ENCODE measurements around the gene CDK14. TPM values are rescaled to one million over a fixed set of nuclear protein-coding genes. Genes with fewer than 3 reads are reported as not detected.

CDK14 gene
- total RNA-seq, 1 donor from 2014 or later: 1.1 TPM

- no peak for ATAC-seq
Measured at GRCh38 chr7:91233212-91233611, 637.1 kb downstream of the CDK14 start.

GRCh38 chr7:91235211-91235832 lies 639.2 kb downstream of the CDK14 start:
- ATAC-seq: no peak

GRCh38 chr7:91239171-91239604 lies 643.1 kb downstream of the CDK14 start:
- ATAC-seq: no peak

GRCh38 chr7:91239772-91240171 lies 643.7 kb downstream of the CDK14 start:
- no peak for ATAC-seq

- peak; percentile 20 for ATAC-seq
Measured at GRCh38 chr7:91240376-91240941, 644.3 kb downstream of the CDK14 start.

GRCh38 chr7:91242097-91242844 lies 646.1 kb downstream of the CDK14 start:
- peak; percentile 87 for ATAC-seq

- ATAC-seq: no peak
Measured at GRCh38 chr7:91243591-91244301, 647.6 kb downstream of the CDK14 start.

GRCh38 chr7:91247500-91247899 lies 651.4 kb downstream of the CDK14 start:
- ATAC-seq: no peak

GRCh38 chr7:91248996-91249395 lies 652.9 kb downstream of the CDK14 start:
- ATAC-seq: no peak

- peak; percentile 97 for ATAC-seq
Measured at GRCh38 chr7:91249506-91250233, 653.5 kb downstream of the CDK14 start.

- ATAC-seq: no peak
Measured at GRCh38 chr7:91250706-91251105, 654.6 kb downstream of the CDK14 start.

- ATAC-seq: no peak
Measured at GRCh38 chr7:91251877-91252276, 655.8 kb downstream of the CDK14 start.

Other genes with a start within 250 kb of the CDK14 start
- 18.8 TPM for gene GTPBP10, start 249.6 kb upstream of the CDK14 start, total RNA-seq
- gene CLDN12, start 192.9 kb upstream of the CDK14 start, total RNA-seq: 20.7 TPM
- not detected for gene PTTG1IP2, start 126.7 kb upstream of the CDK14 start, total RNA-seq

Data from esophagus mucosa (tissue), 1 donor.